H1 (cell line): ENCODE results near the gene MBD3L4. TPM values are rescaled to one million over a fixed set of nuclear protein-coding genes. Genes with fewer than 3 reads are reported as not detected.

Source experiments
- CTCF ChIA-PET: fragments of 300-600 bp; sonication (Branson Sonifier 250); formaldehyde crosslinking; loops from one replicate; lab custom pipeline; 2021; ENCODE audit not compliant: partially characterized antibody; lab: Charles Lee
- POLR2A ChIA-PET: fragments of 300-600 bp; sonication (Branson Sonifier 250); formaldehyde crosslinking; loops from one replicate; lab custom pipeline; 2021; ENCODE audit warnings: inconsistent platforms; ENCODE audit not compliant: partially characterized antibody; lab: Charles Lee
- DNase-seq, 2 experiments: peaks; one replicate each; pipeline versions ENCODE4 v3.0.0 to v3.0.0-alpha.2; 2010 to 2022; ENCODE audit warnings: low spot score in 2 of 2, low read depth in 1 of 2, mixed read lengths in 1 of 2
- FAIRE-seq: peaks from 2 replicates; lab custom pipeline; 2011; peaks lifted over from hg19 to GRCh38; lab: Jason Lieb, UNC
- H2AFZ ChIP-seq: 2 replicates; pipeline ENCODE4 v1.8.1; 2012; ENCODE audit warnings: low read length, inconsistent platforms
- H2AK5ac ChIP-seq: 2 replicates; pipeline ENCODE4 v1.6.1; 2013; ENCODE audit warnings: low read depth, low read length
- H2BK120ac ChIP-seq: replicated peaks from 2 replicates; pipeline ENCODE3; 2013; ENCODE audit warnings: low read depth, low read length, inconsistent platforms
- H2BK12ac ChIP-seq: 2 replicates; pipeline ENCODE4 v1.6.1; 2013; ENCODE audit warnings: low read depth, low read length
- H2BK15ac ChIP-seq: 2 replicates; pipeline ENCODE4 v1.6.1; 2013; ENCODE audit warnings: low read length
- H2BK20ac ChIP-seq: 2 replicates; pipeline ENCODE4 v1.6.1; 2013; ENCODE audit warnings: low read length
- H2BK5ac ChIP-seq: 2 replicates; pipeline ENCODE4 v1.6.1; 2013; ENCODE audit warnings: low read depth, low read length
- H3K14ac ChIP-seq: 2 replicates; pipeline ENCODE4 v1.6.1; 2013; ENCODE audit warnings: inconsistent platforms; ENCODE audit not compliant: insufficient read length
- H3K18ac ChIP-seq: 2 replicates; pipeline ENCODE4 v1.6.1; 2013; ENCODE audit warnings: low read length; ENCODE audit errors: extremely low read depth
- H3K23ac ChIP-seq: 2 replicates; pipeline ENCODE4 v1.6.1; 2013; ENCODE audit warnings: inconsistent platforms; ENCODE audit not compliant: insufficient read length
- H3K23me2 ChIP-seq: 2 replicates; pipeline ENCODE4 v1.6.1; 2013; ENCODE audit warnings: low read depth, low read length
- H3K27ac ChIP-seq: 2 replicates; pipeline ENCODE4 v1.6.1; 2011; ENCODE audit warnings: low read depth, low read length, inconsistent platforms
- H3K27me3 ChIP-seq, 4 experiments: replicated peaks in 1 of 4; 1 replicate in 1 of 4; 2 replicates in 3 of 4; pipeline versions ENCODE4 v1.6.1 to v1.8.1; 2011 to 2013; ENCODE audit warnings: low read length in 3 of 4, mild to moderate bottlenecking in 3 of 4, inconsistent platforms in 2 of 4, mixed read lengths in 2 of 4, moderate library complexity in 1 of 4; ENCODE audit not compliant: control insufficient read depth in 3 of 4, insufficient read depth in 3 of 4; ENCODE audit errors: extremely low read depth in 1 of 4
- H3K36me3 ChIP-seq, 4 experiments: 2 replicates each; pipeline versions ENCODE4 v1.6.1 to v1.8.1; 2011 to 2013; ENCODE audit warnings: mild to moderate bottlenecking in 4 of 4, low read length in 3 of 4, moderate library complexity in 2 of 4, control low read depth in 1 of 4, inconsistent platforms in 1 of 4; ENCODE audit not compliant: insufficient read depth in 4 of 4, control insufficient read depth in 2 of 4
- H3K4ac ChIP-seq: replicated peaks from 2 replicates; pipeline ENCODE3; 2013; ENCODE audit warnings: low read length, low read depth, mixed read lengths, inconsistent platforms; ENCODE audit not compliant: insufficient read length
- H3K4me1 ChIP-seq, 4 experiments: replicated peaks in 1 of 4; 1 replicate in 1 of 4; 2 replicates in 3 of 4; pipeline versions ENCODE4 v1.6.1 to v1.8.1; 2011 to 2013; ENCODE audit warnings: low read length in 3 of 4, inconsistent platforms in 2 of 4, mixed read lengths in 1 of 4; ENCODE audit not compliant: insufficient read depth in 4 of 4, control insufficient read depth in 3 of 4
- H3K4me2 ChIP-seq, 2 experiments: 2 replicates each; pipeline versions ENCODE4 v1.6.1 to v1.8.1; 2011 to 2013; ENCODE audit warnings: low read depth in 2 of 2, low read length in 2 of 2, control low read depth in 1 of 2, inconsistent platforms in 1 of 2, mild to moderate bottlenecking in 1 of 2; ENCODE audit not compliant: insufficient read depth in 1 of 2
- H3K4me3 ChIP-seq, 4 experiments: fragments of 200-600, 300-600 bp in 1 of 4; sonication (generic), shearing (Covaris generic), sonication (Bioruptor Twin) in 1 of 4; 2 replicates each; pipeline versions ENCODE4 v1.5.1 to v1.8.1; 2011 to 2016; ENCODE audit warnings: low read length in 4 of 4, low read depth in 3 of 4, control low read depth in 2 of 4, inconsistent platforms in 2 of 4, mild to moderate bottlenecking in 2 of 4, mixed read lengths in 1 of 4, moderate library complexity in 1 of 4; ENCODE audit not compliant: insufficient read depth in 2 of 4; ENCODE audit errors: extremely low read depth in 1 of 4
- H3K56ac ChIP-seq: replicated peaks from 2 replicates; pipeline ENCODE3; 2013; ENCODE audit warnings: low read depth, mild to moderate bottlenecking, mixed read lengths, low read length, inconsistent platforms; ENCODE audit not compliant: insufficient read length
- H3K79me1 ChIP-seq: 2 replicates; pipeline ENCODE4 v1.6.1; 2013; ENCODE audit warnings: low read depth, low read length, control low read depth
- H3K79me2 ChIP-seq, 2 experiments: 2 replicates each; pipeline versions ENCODE4 v1.6.1 to v1.8.1; 2012 to 2013; ENCODE audit warnings: low read length in 2 of 2, mild to moderate bottlenecking in 2 of 2, inconsistent platforms in 1 of 2; ENCODE audit not compliant: insufficient read depth in 2 of 2, control insufficient read depth in 1 of 2
- H3K9ac ChIP-seq, 4 experiments: replicated peaks in 1 of 4; 1 replicate in 1 of 4; 2 replicates in 3 of 4; pipeline versions ENCODE4 v1.6.1 to v1.8.1; 2011 to 2013; ENCODE audit warnings: low read depth in 3 of 4, low read length in 3 of 4, control low read depth in 2 of 4, mild to moderate bottlenecking in 2 of 4, moderate library complexity in 2 of 4, inconsistent platforms in 1 of 4; ENCODE audit errors: extremely low read depth in 1 of 4
- H3K9me3 ChIP-seq, 2 experiments: 2 replicates each; pipeline versions ENCODE4 v1.6.1 to v1.8.1; 2012 to 2013; ENCODE audit warnings: mild to moderate bottlenecking in 2 of 2, moderate library complexity in 2 of 2, control low read depth in 1 of 2, inconsistent platforms in 1 of 2, low read depth in 1 of 2, low read length in 1 of 2, mixed read lengths in 1 of 2; ENCODE audit not compliant: insufficient read depth in 2 of 2
- H4K20me1 ChIP-seq, 2 experiments: replicated peaks in 1 of 2; 2 replicates each; pipeline versions ENCODE3 to v1.8.1; 2011 to 2013; ENCODE audit warnings: inconsistent platforms in 2 of 2, low read length in 2 of 2, mild to moderate bottlenecking in 1 of 2; ENCODE audit not compliant: insufficient read depth in 2 of 2, control insufficient read depth in 1 of 2
- H4K5ac ChIP-seq: 2 replicates; pipeline ENCODE4 v1.6.1; 2013; ENCODE audit warnings: low read length, low read depth, mixed read lengths, inconsistent platforms; ENCODE audit not compliant: insufficient read length
- H4K8ac ChIP-seq: 2 replicates; pipeline ENCODE4 v1.8.0; 2013; ENCODE audit warnings: mild to moderate bottlenecking, moderate library complexity, low read length, inconsistent platforms; ENCODE audit not compliant: insufficient read depth; ENCODE audit errors: extremely low read depth
- H4K91ac ChIP-seq: replicated peaks from 2 replicates; pipeline ENCODE3; 2013; ENCODE audit warnings: low read length, mixed read lengths, inconsistent platforms; ENCODE audit not compliant: insufficient read length
- ASH2L ChIP-seq: fragments of 200-600, 300-600 bp; sonication (generic); IDR thresholded peaks from one replicate; pipeline ENCODE4 v1.7.1; 2017; ENCODE audit warnings: low read length
- CTCF ChIP-seq, 3 experiments: IDR thresholded peaks; 1 replicate in 2 of 3; 2 replicates in 1 of 3; pipeline versions ENCODE4 v1.5.1 to v1.6.1; 2011; ENCODE audit warnings: low read length in 3 of 3, mild to moderate bottlenecking in 3 of 3, inconsistent platforms in 2 of 3, low read depth in 1 of 3, moderate library complexity in 1 of 3; ENCODE audit not compliant: insufficient read depth in 1 of 3; ENCODE audit errors: control extremely low read depth in 1 of 3
- KDM4A ChIP-seq: IDR thresholded peaks from one replicate; pipeline ENCODE4 v1.7.1; 2012; ENCODE audit warnings: low read depth, mild to moderate bottlenecking, moderate library complexity, low read length, inconsistent platforms; ENCODE audit not compliant: severe bottlenecking
- MAFK ChIP-seq: IDR thresholded peaks from 2 replicates; pipeline ENCODE4 v1.6.1; 2012; ENCODE audit warnings: low read depth, mild to moderate bottlenecking, improper control_type of control experiment, low read length
- MAX ChIP-seq: IDR thresholded peaks from 2 replicates; pipeline ENCODE4 v1.6.1; 2012; ENCODE audit warnings: inconsistent platforms
- RAD21 ChIP-seq, 2 experiments: IDR thresholded peaks in 1 of 2; conservative IDR thresholded peaks in 1 of 2; 2 replicates each; pipeline ENCODE4 v1.6.1; 2011; ENCODE audit warnings: low read depth in 2 of 2, low read length in 2 of 2, improper control_type of control experiment in 1 of 2, inconsistent platforms in 1 of 2, mild to moderate bottlenecking in 1 of 2, moderate library complexity in 1 of 2
- WGBS, 2 experiments: shearing (Covaris generic) in 1 of 2; methylation state at CpG; one replicate each; pipeline versions ENCODE4 v1.1.6 to v1.1.7; 2013 to 2015; ENCODE audit warnings: low lambda C conversion rate in 2 of 2, mixed read lengths in 2 of 2, inconsistent platforms in 1 of 2, low coverage in 1 of 2, missing lambda C conversion rate in 1 of 2; ENCODE audit not compliant: insufficient replicate concordance in 2 of 2, insufficient coverage in 1 of 2, insufficient read length in 1 of 2; ENCODE audit errors: extremely low coverage in 1 of 2, missing lambda C conversion rate in 1 of 2; 5-methylcytosine and 5-hydroxymethylcytosine counted together
- polyA plus RNA-seq, 7 experiments: library from polyadenylated mRNA; depleted of rRNA in 3 of 7; stranded (reverse) in 5 of 7; unstranded in 2 of 7; fragments of >200 nt in 5 of 7; fragments of 200-250 nt in 2 of 7; gene quantifications; 1 replicate in 5 of 7; 2 replicates in 1 of 7; 4 replicates in 1 of 7; pipeline versions ENCODE4 v1.2.1 to v1.2.3, GENCODE V29; 2011 to 2013; ENCODE audit warnings: missing spikeins in 2 of 7, mixed read lengths in 2 of 7
- total RNA-seq: library from RNA; stranded (reverse); fragmentation: NEBNext Ultra II Directional; extraction: Animal tissue kit (Norgen Biotek cat#: 25700); gene quantifications from 2 replicates; pipeline ENCODE4 v1.2.1, GENCODE V29; 2021

MBD3L4 gene
- total and polyA plus RNA-seq, 2 of the 8 experiments (the other 6 are each of a cell fraction or from before 2014, with no cell fraction given) = not detected

DNA sequence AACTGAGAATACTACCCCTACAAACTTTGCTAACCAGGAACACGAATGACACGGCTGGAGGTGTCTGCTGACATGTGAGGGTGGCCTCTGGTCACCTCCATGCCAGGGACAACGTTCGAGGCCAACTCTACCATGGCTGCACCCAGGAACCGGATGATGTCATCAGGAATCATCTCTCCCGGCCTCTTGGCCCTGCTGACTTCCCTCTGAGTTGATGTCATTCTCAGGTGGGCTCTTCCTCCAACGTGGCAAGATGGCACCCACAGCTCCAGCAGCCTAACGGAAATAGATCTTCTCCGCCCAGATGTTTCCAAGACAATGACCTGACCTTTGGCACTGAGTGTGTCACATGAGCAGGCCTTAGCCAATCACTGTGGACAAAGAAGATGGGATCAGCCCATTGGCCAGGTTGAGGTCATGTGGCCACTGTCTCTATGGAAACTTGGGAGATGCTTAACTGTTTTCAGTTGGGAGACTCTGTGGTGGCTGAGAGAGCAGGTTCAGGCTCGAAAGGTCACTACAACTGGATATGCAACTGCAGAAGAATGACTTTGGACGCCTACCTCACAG lies 33.8 kb downstream of the MBD3L4 start:
- H3K9ac ChIP-seq = no peak overlapping the region
- H3K9me3 ChIP-seq = peaks cover 46 to 55% of the 10 kb centered on the region in 2 experiments
- no peak overlapping the region for H2AFZ ChIP-seq
- H4K91ac ChIP-seq = no peak overlapping the region
- H3K4me2 ChIP-seq = no peak overlapping the region
- H3K4ac ChIP-seq = no peak overlapping the region
- POLR2A ChIA-PET = no interaction called here
- no peak overlapping the region for H2BK12ac ChIP-seq
- no peaks in the 10 kb centered on the region for H3K23me2 ChIP-seq
- CTCF ChIA-PET = no interaction called here
- no peak overlapping the region for H3K23ac ChIP-seq
- H3K27ac ChIP-seq = no peak overlapping the region
- no peak overlapping the region for H4K5ac ChIP-seq
- H2BK5ac ChIP-seq = no peak overlapping the region
- H2BK120ac ChIP-seq = no peak overlapping the region
- no peaks in the 10 kb centered on the region for H3K4me1 ChIP-seq
- no peak overlapping the region for H2AK5ac ChIP-seq
- H3K79me2 ChIP-seq = no peaks in the 10 kb centered on the region
- no peak overlapping the region for H2BK20ac ChIP-seq
- no peak overlapping the region for H3K4me3 ChIP-seq
- no peak overlapping the region for H3K14ac ChIP-seq
- H4K20me1 ChIP-seq = no peaks in the 10 kb centered on the region
- DNase-seq (no peak), FAIRE-seq (no peak)
- H3K27me3 ChIP-seq = no peaks in the 10 kb centered on the region
- no peak overlapping the region for H3K56ac ChIP-seq
- WGBS, 2 experiments = 73% methylated on average over 11 of the region's 11 CpGs; no CpG with 5 or more reads in 1 of the 2 experiments
- H4K8ac ChIP-seq = no peak overlapping the region
- H2BK15ac ChIP-seq = no peak overlapping the region
- H3K18ac ChIP-seq = no peak overlapping the region
- TF ChIP-seq CTCF (IDR thresholded peaks at IDR 0.05; ENCODE audit: control extremely low read depth in 1 of 3, insufficient read depth in 1 of 3, low read depth in 1 of 3, low read length in 3 of 3) = no peak
- TF ChIP-seq RAD21 (IDR thresholded peaks at IDR 0.05 in 1 of 2, conservative IDR thresholded peaks at IDR 0.05 in 1 of 2; ENCODE audit: low read depth in 2 of 2, low read length in 2 of 2) = no peak
- no peak for TF ChIP-seq MAFK
- TF ChIP-seq MAX = no peak
- TF ChIP-seq KDM4A = no peak
- TF ChIP-seq ASH2L = no peak
- H3K36me3 ChIP-seq = no peaks in the 10 kb centered on the region
- H3K79me1 ChIP-seq = no peaks in the 10 kb centered on the region
